Tibial nerve (tissue), 4 donors: ENCODE data around the gene GSE1. TPM values are rescaled to one million over a fixed set of nuclear protein-coding genes. Genes with fewer than 3 reads are reported as not detected.

Experiments
- DNase-seq, 2 donors: peaks; one replicate each; pipeline ENCODE4 v3.0.0-alpha.2; 2019; ENCODE audit warnings: low spot score in 2 of 2
- H3K27ac ChIP-seq, 4 donors: fragments of 200-600 bp; sonication (generic) in 3 of 4; one replicate each; pipeline ENCODE4 v1.5.1; 2017 to 2019; ENCODE audit warnings: mild to moderate bottlenecking in 1 of 4
- H3K27me3 ChIP-seq, 2 donors: fragments of 200-600 bp; sonication (generic) in 1 of 2; one replicate each; pipeline versions ENCODE4 v1.5.1 to v1.6.0; 2017 to 2019
- H3K36me3 ChIP-seq, 3 donors: fragments of 200-600 bp; sonication (generic); one replicate each; pipeline ENCODE4 v1.5.1; 2018 to 2019
- H3K4me1 ChIP-seq, 4 donors: fragments of 200-600 bp; sonication (generic) in 3 of 4; one replicate each; pipeline ENCODE4 v1.5.1; 2017 to 2019
- H3K4me3 ChIP-seq, 4 donors: fragments of 200-600 bp; sonication (generic) in 3 of 4; one replicate each; pipeline ENCODE4 v1.5.1; 2017 to 2019; ENCODE audit warnings: mild to moderate bottlenecking in 1 of 4, moderate library complexity in 1 of 4
- H3K9me3 ChIP-seq, 4 donors: fragments of 200-600 bp; sonication (generic) in 3 of 4; one replicate each; pipeline ENCODE4 v1.5.1; 2017 to 2019
- EP300 ChIP-seq, 2 donors: sonication (generic); formaldehyde crosslinking; IDR thresholded peaks; one replicate each; pipeline ENCODE4 v1.6.1; 2017; ENCODE audit warnings: antibody characterized with exemption in 2 of 2, mild to moderate bottlenecking in 1 of 2
- POLR2A ChIP-seq, 2 donors: fragments of 450-650 bp; IDR thresholded peaks; one replicate each; pipeline ENCODE4 v1.6.1; 2017; ENCODE audit warnings: antibody characterized with exemption in 2 of 2, mild to moderate bottlenecking in 2 of 2, moderate library complexity in 2 of 2
- WGBS, 2 donors: methylation state at CpG; one replicate each; pipeline ENCODE4 v1.1.5; 2018; 5-methylcytosine and 5-hydroxymethylcytosine counted together
- total RNA-seq, 4 donors: library from RNA; depleted of rRNA; stranded (reverse); fragments of >200 nt; gene quantifications; one replicate each; pipeline ENCODE4 v1.1.0, GENCODE V29; 2016
- TF ChIP-seq, protein P1 (sequence below), 5 experiments: fragments of 200-600 bp in 3 of 5; fragments of 450-650 bp in 2 of 5; sonication (generic) in 3 of 5; IDR thresholded peaks; one replicate each; pipeline ENCODE4 v1.5.1; 2016 to 2019; ENCODE audit warnings: antibody characterized with exemption in 5 of 5, mild to moderate bottlenecking in 3 of 5, moderate library complexity in 2 of 5

The GSE1 gene
- total RNA-seq, 4 donors from 2014 or later: 65.1 to 147 (median 83.5) TPM

DNA sequence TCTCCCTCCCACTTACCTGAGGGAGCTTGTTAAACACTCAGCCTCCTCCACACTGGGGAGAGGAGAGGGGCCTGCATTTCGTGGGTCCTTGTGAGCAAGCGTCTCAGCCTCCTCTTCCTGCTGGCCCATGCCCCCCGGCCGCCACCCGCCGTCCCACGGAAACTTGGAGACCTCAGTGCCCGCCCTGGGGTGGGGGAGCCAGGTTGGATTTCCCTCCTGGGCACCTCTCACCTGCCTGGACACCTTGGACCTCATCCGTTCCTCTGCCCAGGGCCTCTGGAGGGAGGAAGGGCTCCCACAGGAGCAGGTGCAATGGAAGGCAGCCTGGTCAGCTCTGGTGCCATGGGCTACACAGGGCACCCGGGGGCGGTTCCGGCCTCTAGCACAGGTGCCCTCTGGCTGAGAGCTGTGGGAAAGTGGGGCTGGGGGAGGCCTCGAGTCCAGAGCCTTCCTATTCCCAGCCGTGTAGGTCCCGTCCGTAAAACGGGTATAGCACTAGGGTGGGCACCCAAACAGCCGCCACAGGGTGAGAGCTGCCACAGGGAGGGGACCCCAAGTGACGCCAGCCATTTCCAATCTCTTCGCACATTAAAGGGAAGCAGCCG is 11.0 kb downstream of the GSE1 start:
- Histone ChIP-seq H3K4me3 (no peak overlapping the region), H3K27me3 (no peaks in the 10 kb centered on the region), H3K36me3 (peaks cover 0 to 24% (median 0%) of the 10 kb centered on the region in 3 donors), H3K9me3 (no peaks in the 10 kb centered on the region), H3K27ac (no peak overlapping the region), H3K4me1 (peaks cover 0 to 20% (median 4%) of the 10 kb centered on the region in 4 donors)
- 84 to 91% methylated on average over 9 to 20 of the region's 21 CpGs for WGBS, 2 donors
- no peak for DNase-seq
- no peak for TF ChIP-seq EP300 (IDR thresholded peaks at IDR 0.05)
- TF ChIP-seq POLR2A (IDR thresholded peaks at IDR 0.05): no peak
- TF ChIP-seq, protein P1, sequence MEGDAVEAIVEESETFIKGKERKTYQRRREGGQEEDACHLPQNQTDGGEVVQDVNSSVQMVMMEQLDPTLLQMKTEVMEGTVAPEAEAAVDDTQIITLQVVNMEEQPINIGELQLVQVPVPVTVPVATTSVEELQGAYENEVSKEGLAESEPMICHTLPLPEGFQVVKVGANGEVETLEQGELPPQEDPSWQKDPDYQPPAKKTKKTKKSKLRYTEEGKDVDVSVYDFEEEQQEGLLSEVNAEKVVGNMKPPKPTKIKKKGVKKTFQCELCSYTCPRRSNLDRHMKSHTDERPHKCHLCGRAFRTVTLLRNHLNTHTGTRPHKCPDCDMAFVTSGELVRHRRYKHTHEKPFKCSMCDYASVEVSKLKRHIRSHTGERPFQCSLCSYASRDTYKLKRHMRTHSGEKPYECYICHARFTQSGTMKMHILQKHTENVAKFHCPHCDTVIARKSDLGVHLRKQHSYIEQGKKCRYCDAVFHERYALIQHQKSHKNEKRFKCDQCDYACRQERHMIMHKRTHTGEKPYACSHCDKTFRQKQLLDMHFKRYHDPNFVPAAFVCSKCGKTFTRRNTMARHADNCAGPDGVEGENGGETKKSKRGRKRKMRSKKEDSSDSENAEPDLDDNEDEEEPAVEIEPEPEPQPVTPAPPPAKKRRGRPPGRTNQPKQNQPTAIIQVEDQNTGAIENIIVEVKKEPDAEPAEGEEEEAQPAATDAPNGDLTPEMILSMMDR (IDR thresholded peaks at IDR 0.05): no peak

DNA sequence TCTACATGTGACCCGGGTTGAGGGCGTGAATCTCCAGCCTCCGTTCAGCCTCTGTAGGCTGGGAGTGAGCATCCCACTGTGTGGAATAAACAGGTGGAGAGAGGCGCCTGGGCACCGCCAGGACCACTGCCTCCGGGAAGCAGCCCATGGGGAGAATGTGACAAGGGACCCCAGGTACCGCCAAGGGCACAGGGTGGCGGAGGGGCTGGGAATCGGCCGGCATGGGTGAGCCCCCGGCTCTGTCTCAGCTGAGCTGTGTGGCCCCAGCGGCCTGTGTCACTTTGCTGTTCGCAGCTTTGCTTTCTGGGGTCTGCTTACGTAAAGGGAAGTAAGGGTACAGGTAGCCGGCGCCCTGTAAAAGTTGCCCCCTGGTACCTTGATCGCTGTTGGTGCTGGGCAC is 11.5 kb downstream of the GSE1 start:
- Histone ChIP-seq H3K4me1 (peaks cover 0 to 20% (median 4%) of the 10 kb centered on the region in 4 donors), H3K27ac (no peak overlapping the region), H3K4me3 (no peak overlapping the region), H3K36me3 (peaks cover 0 to 27% (median 0%) of the 10 kb centered on the region in 3 donors), H3K9me3 (peaks cover 0 to 2% (median 0%) of the 10 kb centered on the region in 4 donors), H3K27me3 (no peaks in the 10 kb centered on the region)
- TF ChIP-seq, protein P1 (IDR thresholded peaks at IDR 0.05): no peak
- no peak for TF ChIP-seq POLR2A (IDR thresholded peaks at IDR 0.05)
- WGBS, 2 donors: 89 to 93% methylated on average over 15 to 16 of the region's 17 CpGs
- no peak for DNase-seq

DNA sequence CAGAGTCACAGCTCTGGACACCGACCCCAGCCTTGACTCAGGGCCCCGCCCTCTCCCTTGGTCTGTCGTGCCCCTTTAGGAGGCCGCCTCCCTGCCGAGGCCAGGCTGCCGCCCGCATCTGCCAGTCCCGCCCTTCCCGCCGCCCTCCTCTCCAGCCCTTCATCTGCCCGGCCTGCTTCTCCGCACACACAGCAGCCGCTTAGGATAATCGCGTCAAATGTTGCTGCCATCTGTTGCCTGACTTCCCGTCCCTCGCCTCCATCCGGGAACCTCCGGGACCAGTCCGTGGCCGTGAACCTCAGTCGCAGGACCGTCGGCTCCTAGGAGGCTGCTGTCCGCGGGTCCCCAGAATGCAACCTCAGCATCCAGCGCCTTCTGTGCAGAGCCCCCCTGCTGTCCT is 11.9 kb downstream of the GSE1 start:
- H3K27ac ChIP-seq: no peak overlapping the region
- no peaks in the 10 kb centered on the region for H3K27me3 ChIP-seq
- H3K9me3 ChIP-seq: peaks cover 0 to 6% (median 0%) of the 10 kb centered on the region in 4 donors
- TF ChIP-seq, protein P1 (IDR thresholded peaks at IDR 0.05): no peak
- TF ChIP-seq EP300 (IDR thresholded peaks at IDR 0.05): no peak
- no peak for DNase-seq
- WGBS, 2 donors: 86 to 90% methylated on average over 27 of the region's 27 CpGs
- no peak overlapping the region for H3K4me3 ChIP-seq
- H3K36me3 ChIP-seq: peaks cover 0 to 27% (median 0%) of the 10 kb centered on the region in 3 donors
- H3K4me1 ChIP-seq: peaks cover 0 to 20% (median 4%) of the 10 kb centered on the region in 4 donors

- no peak overlapping the region for H3K4me3 ChIP-seq
- 94 to 95% methylated on average over 18 of the region's 18 CpGs for WGBS, 2 donors
- no peak overlapping the region for H3K27ac ChIP-seq
- no peak for DNase-seq
- TF ChIP-seq POLR2A (IDR thresholded peaks at IDR 0.05): no peak
- no peak for TF ChIP-seq EP300 (IDR thresholded peaks at IDR 0.05)
- TF ChIP-seq, protein P1 (IDR thresholded peaks at IDR 0.05): no peak
- H3K36me3 ChIP-seq: peaks cover 0 to 22% (median 0%) of the 10 kb centered on the region in 3 donors
- peaks cover 0 to 8% (median 0%) of the 10 kb centered on the region in 4 donors for H3K9me3 ChIP-seq
- H3K27me3 ChIP-seq: no peaks in the 10 kb centered on the region
- H3K4me1 ChIP-seq: peaks cover 0 to 20% (median 4%) of the 10 kb centered on the region in 4 donors
Observed at GRCh38 chr16:85625485-85626117, 12.5 kb downstream of the GSE1 start.
